Activated naive CD8-positive, alpha-beta T cell treated with anti-CD3 and anti-CD28 coated beads, Interleukin-2, amount 50 U/mL, for 24 hours (primary cell): Measurements from ENCODE around the gene MAP1B.

ENCODE experiments used
- ATAC-seq: fragments of 150-1000 bp; cut with Tn5 transposase; one replicate; pipeline ENCODE4 v1.10.0; 2021
- DNase-seq: peaks from one replicate; pipeline ENCODE4 v3.0.0; 2021
- H3K27ac Mint-ChIP-seq: one replicate; pipeline ENCODE4 v1.8.0; 2021; ENCODE audit warnings: mild to moderate bottlenecking, mixed read lengths
- H3K27me3 Mint-ChIP-seq: one replicate; pipeline ENCODE4 v1.8.0; 2021; ENCODE audit warnings: mixed read lengths
- H3K36me3 Mint-ChIP-seq: one replicate; pipeline ENCODE4 v1.8.0; 2021; ENCODE audit warnings: low read depth, mixed read lengths
- H3K4me1 Mint-ChIP-seq: one replicate; pipeline ENCODE4 v1.8.0; 2021; ENCODE audit warnings: mixed read lengths
- H3K4me3 Mint-ChIP-seq: one replicate; pipeline ENCODE4 v1.8.0; 2021; ENCODE audit warnings: mild to moderate bottlenecking, moderate library complexity, mixed read lengths
- H3K9me3 Mint-ChIP-seq: one replicate; pipeline ENCODE4 v1.8.0; 2021; ENCODE audit warnings: mixed read lengths

Gene MAP1B

GRCh38 chr5:72252574-72253155 is 145.4 kb downstream of the MAP1B start:
- Mint-ChIP-seq H3K27ac (no peak overlapping the region), H3K4me1 (peaks cover 12% of the 10 kb centered on the region), H3K36me3 (peaks cover 25% of the 10 kb centered on the region), H3K27me3 (no peaks in the 10 kb centered on the region), H3K4me3 (no peak overlapping the region), H3K9me3 (no peaks in the 10 kb centered on the region)
- ATAC-seq: no peak
- DNase-seq: no peak

- Mint-ChIP-seq H3K27ac (no peak overlapping the region), H3K9me3 (peaks cover 3% of the 10 kb centered on the region), H3K4me3 (no peak overlapping the region), H3K4me1 (peaks cover 3% of the 10 kb centered on the region), H3K36me3 (peaks cover 38% of the 10 kb centered on the region), H3K27me3 (no peaks in the 10 kb centered on the region)
- ATAC-seq (no peak), DNase-seq (no peak)
Observed at GRCh38 chr5:72255237-72255636, 148.0 kb downstream of the MAP1B start.

GRCh38 chr5:72255670-72256069 is 148.4 kb downstream of the MAP1B start:
- H3K9me3 Mint-ChIP-seq: peaks cover 3% of the 10 kb centered on the region
- no peak overlapping the region for H3K27ac Mint-ChIP-seq
- peaks cover 3% of the 10 kb centered on the region for H3K4me1 Mint-ChIP-seq
- peaks cover 39% of the 10 kb centered on the region for H3K36me3 Mint-ChIP-seq
- DNase-seq: no peak
- no peak for ATAC-seq
- no peak overlapping the region for H3K4me3 Mint-ChIP-seq
- H3K27me3 Mint-ChIP-seq: no peaks in the 10 kb centered on the region

GRCh38 chr5:72256536-72256935 is 149.3 kb downstream of the MAP1B start:
- peak; percentile 10 for ATAC-seq
- H3K27ac Mint-ChIP-seq: no peak overlapping the region
- peaks cover 45% of the 10 kb centered on the region for H3K36me3 Mint-ChIP-seq
- peaks cover 3% of the 10 kb centered on the region for H3K9me3 Mint-ChIP-seq
- H3K4me1 Mint-ChIP-seq: peaks cover 3% of the 10 kb centered on the region
- H3K4me3 Mint-ChIP-seq: no peak overlapping the region
- no peak for DNase-seq
- no peaks in the 10 kb centered on the region for H3K27me3 Mint-ChIP-seq
